NCI-H748 treated with DMSO at 0.1 percent for 48 hours (cell line): ENCODE results near the gene AURKB.

Source experiments
- DNase-seq: peaks from one replicate; lab custom pipeline; 2025; lab: John Stamatoyannopoulos, UW

The AURKB gene

GRCh38 chr17:8161289-8162232 is 48.8 kb downstream of the AURKB start:
- no peak for DNase-seq

GRCh38 chr17:8160741-8161221 is 49.6 kb downstream of the AURKB start:
- DNase-seq, result no peak

- DNase-seq, result no peak
Measured at GRCh38 chr17:8160224-8160577, 50.2 kb downstream of the AURKB start.

GRCh38 chr17:8159459-8160223 is 50.7 kb downstream of the AURKB start:
- DNase-seq, result no peak

GRCh38 chr17:8159032-8159400 is 51.4 kb downstream of the AURKB start:
- DNase-seq, result no peak

- peak; percentile 90 for DNase-seq
Measured at GRCh38 chr17:8158267-8159031, 51.9 kb downstream of the AURKB start.

- DNase-seq, result peak; percentile 100
Measured at GRCh38 chr17:8156246-8156992, 54.0 kb downstream of the AURKB start.

GRCh38 chr17:8155996-8156245 is 54.5 kb downstream of the AURKB start:
- no peak for DNase-seq

GRCh38 chr17:8155231-8155995 is 55.0 kb downstream of the AURKB start:
- no peak for DNase-seq
